Left hindlimb (tissue), 1 donor: Measurements from ENCODE around the gene SIL1.
A peak's percentile ranks its signal among the peaks of the same experiment; 100 is the strongest.
"Not testable (repeated sequence)": the region's sequence is repeated elsewhere in the genome, so short reads cannot be mapped to it uniquely, and the experiment has no call there.

Source experiments
- DNase-seq: peaks from one replicate; pipeline ENCODE4 v3.0.0-alpha.2; 2018

Gene SIL1

GRCh38 chr5:139197710-139198669, at the start of gene SIL1:
SIL1 (minus strand) TSS chr5:139198368; CDS start chr5:139127843, 70,525 bp downstream.
- peak; percentile 98 for DNase-seq

GRCh38 chr5:139246394-139246793, 48.2 kb upstream of the SIL1 start:
- DNase-seq: no peak

DNA sequence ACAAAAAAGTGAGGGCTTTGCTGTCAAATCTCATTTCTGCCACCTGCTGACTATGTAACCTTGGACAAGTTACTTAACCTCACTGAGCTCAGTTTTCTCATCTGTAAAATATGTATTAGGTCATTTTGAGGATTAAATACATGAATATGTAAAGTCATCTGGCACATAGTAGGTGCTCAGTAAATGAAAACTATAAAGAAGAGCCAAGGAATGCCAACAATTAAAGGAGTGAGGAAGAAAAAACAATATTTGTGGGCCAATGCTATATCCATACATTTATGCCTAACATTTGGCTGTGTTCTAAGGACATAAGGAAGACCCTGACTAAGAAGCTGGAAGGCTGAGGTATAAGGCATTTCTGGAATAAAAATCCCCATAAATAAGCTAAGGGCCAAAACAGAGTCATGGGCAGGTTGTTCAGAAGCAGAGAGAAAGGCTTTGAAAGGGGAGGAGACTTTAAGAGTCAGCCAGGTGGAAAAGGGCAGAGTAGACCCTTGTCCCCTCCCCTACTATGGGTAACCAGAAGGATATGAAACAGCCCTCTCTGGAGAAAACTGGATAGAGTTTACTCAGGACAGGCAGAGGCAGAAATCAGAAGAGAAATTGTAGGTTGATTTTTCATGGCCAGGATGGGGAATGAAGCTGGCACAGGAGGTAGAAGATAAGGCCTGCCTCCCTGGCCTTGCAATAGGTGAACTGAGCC, 47.6 kb upstream of the SIL1 start:
- DNase-seq: no peak

- DNase-seq: no peak
Observed at GRCh38 chr5:139243425-139243970, 45.3 kb upstream of the SIL1 start.

DNA sequence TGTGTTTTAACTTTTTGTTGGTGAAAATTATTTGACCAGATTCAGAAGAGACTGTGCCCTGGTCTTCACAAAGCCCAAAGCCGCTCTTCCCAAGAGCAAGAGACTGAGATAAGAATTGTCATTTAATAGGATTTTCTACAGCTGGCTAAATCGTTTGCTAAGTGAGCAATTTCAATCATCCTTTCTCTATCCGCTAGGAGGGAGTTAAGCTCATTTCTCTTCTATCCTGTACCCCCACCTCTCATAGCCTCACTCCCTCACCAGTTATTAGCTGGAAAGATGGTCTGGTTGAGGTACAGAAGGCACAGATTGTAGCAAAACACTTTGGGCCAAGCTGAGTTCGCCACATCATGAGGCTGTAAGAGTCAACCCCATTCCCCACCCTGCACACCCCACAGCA, 43.0 kb upstream of the SIL1 start:
- DNase-seq: no peak

DNA sequence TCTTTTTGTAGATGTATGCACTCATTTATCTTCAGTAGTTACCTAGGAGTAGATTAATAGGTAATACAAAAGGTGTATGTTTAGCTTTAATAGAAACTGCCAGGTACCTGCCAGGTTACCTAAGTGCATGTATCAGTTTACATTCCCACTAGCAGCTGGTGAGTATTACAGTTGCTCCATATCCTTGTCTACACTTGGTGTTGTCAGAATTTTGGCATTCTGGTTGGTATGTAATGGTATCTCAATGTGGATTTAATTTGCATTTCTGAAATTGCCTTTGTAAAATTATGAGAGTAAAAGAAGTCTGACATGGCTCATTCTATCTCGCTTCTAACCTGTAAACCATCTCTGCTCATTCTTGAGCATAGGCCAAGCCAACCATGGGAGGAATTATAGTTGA, 38.3 kb upstream of the SIL1 start:
- DNase-seq: no peak

GRCh38 chr5:139232147-139232724, 34.1 kb upstream of the SIL1 start:
- DNase-seq: no peak

GRCh38 chr5:139228201-139228803, 30.1 kb upstream of the SIL1 start:
- no peak for DNase-seq

GRCh38 chr5:139226131-139226530, 28.0 kb upstream of the SIL1 start:
- DNase-seq: no peak

GRCh38 chr5:139223481-139223880, 25.3 kb upstream of the SIL1 start:
- DNase-seq: no peak

DNA sequence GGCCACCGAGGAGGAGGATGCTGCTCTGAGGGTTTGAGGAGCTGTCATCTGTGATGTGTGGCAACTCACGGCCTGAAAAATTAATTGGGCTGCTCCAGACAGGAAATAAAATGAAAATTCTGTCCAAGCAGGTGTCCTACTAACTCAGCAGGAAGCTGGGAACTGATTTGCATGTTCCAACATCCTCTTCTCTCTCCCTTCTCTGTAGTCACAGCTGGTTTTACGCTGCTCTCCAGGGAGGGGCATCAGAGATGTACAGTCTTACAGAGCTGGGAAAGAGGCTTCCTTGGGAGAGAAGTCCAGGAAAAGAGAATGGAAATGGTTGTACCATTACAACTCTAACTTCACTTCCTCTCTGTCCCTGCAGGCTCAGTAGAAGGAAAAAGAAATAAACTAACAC, 24.2 kb upstream of the SIL1 start:
- DNase-seq: no peak

DNA sequence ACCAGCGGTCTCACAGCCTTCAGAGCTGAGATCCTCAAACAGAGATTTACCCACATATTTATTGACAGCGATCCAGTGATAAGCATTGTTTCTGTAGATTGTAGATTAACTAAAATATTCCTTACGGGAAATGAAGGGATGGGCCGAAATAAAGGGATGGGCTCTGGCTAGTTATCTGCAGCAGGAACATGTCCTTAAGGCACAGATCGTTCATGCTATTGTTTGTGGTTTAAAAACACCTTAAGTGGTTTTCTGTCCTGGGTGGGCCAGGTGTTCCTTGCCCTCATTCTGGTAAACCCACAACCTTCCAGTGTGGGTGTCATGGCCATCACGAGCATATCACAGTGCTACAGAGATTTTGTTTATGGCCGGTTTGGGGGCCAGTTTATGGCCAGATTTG, 19.9 kb upstream of the SIL1 start:
- DNase-seq: not testable (repeated sequence)

GRCh38 chr5:139215107-139215975, 17.2 kb upstream of the SIL1 start:
- no peak for DNase-seq

DNA sequence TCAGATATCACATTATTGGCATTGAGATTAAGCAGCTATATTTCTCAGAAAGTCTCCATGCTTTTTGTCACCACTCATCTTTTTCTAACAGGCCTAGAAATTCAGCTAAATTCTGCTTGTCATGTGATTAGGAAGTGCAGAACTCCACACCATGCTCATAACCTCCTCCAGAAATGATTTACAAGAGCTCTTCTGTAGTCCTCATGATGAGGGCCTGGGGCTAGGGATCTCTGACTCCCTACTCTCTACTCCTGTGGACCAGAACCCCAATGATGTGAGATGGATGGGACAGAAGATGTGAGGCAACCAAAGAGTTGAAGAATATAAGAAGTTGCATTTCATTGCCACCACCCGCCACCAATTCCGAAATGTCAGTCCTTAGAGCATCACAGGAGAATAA, 16.5 kb upstream of the SIL1 start:
- no peak for DNase-seq

- no peak for DNase-seq
Observed at GRCh38 chr5:139212906-139213305, 14.7 kb upstream of the SIL1 start.

DNA sequence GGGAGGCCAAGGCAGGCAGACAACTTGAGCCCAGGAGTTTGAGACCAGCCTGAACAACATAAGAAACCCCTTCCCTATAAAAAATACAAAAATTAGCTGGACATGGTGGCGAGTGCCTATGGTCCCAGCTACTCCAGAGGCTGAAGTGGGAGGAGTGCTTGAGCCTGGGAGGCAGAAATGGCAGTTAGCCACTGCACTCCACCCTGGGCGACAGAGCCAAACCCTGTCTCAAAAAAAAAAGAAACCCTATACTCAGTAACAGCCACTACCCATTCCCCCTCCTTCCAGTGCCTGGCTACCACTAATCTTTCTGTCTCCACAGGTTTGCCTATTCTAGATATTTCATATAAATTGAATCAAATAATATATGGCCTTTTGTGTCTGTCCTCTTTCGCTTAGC, 14.3 kb upstream of the SIL1 start:
- no peak for DNase-seq

DNA sequence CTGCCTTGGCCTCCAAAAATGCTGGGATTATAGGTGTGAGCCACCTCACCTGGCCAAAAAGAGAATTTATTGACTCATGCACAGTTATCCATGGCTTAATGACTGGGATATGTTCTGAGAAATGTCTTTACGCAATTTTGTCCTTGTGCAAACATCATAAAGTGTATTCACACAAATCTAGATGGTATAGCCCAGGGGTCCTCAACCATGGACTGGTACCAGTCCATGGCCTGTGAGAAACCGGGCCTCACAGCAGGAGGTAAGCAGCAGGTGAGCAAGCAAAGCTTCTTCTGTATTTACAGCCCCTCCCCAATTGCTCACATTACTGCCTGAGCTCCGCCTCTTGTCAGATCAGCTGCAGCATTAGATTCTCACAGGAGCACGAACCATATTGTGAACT, 12.4 kb upstream of the SIL1 start:
- DNase-seq: no peak

DNA sequence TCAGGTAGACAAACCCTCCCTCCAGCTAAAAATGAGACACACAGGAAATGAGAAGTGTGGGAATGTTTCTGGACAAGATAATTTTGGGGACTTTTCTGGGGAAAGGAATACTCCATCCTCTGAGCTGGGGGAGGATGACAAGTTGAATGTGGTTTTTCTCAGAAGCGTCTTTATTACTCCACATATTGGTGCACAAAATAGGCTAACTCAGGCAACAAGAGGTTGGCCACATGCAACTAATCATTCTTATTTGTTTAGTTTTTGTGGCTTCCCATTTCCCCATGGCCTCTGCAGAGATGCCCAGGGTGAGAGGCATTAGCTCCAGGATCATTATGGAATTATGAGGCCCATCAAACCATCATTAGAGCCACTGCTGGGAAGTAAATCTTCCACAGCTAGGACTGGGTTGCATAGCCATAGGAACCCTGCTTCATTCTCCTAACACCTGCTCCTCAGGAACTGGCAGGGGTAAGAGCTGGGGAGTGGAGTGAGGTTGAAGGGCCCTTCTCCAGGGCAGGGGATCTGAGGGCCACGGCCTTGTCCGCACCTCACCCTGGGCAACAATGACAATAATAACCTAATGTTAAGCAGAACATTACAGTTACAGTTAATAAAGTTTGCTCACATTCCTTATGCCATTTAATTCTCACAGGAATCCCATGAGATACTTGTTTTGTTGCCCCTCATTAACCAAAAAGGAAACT, 9.3 kb upstream of the SIL1 start:
- DNase-seq: no peak

DNA sequence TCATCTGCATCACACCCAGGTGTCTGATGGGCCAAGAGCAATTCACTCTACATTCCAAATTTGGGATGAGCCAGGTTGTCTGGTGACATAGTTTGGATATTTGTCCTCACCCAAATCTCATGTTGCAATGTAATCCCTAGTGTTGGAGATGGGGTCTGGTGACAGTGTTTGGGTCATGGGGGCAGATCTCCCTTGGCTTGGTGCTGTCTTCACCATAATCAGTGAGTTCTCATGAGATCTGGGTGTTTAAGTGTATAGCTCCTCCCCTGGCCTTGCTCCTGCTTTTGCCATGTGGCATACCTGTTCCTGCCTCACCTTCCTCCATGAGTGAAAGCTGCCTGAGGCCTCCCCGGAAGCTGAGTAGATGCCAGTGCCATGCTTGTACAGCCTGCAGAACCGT, 7.4 kb upstream of the SIL1 start:
- DNase-seq: no peak

DNA sequence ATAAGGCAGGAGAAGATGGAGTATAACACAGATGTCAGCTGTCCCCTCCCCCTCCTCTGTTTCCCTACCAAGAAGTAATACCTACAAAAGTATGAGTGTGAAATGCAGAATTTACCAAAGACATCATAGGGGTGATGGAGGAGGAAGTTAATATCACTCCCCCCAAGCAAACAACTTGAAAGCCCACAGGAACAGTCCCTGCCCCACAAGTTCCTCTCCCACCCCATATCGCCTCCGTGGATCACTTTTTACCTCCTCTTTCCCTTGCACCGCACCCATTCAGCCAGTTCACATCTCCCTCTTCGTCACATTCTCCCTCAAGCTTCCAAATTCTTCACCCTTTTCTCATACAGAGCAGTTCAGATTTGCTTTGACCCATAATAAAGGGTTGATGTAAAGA, 7.0 kb upstream of the SIL1 start:
- no peak for DNase-seq

- DNase-seq: no peak
Observed at GRCh38 chr5:139204196-139204595, 6.0 kb upstream of the SIL1 start.
